Non-pigmented ciliary epithelial cell (primary cell): ENCODE data around the gene PLIN3.
"Not testable (repeated sequence)": the region's sequence is repeated elsewhere in the genome, so short reads cannot be mapped to it uniquely, and the experiment has no call there.

Experiments
- DNase-seq: peaks from one replicate; pipeline ENCODE4 v3.0.0-alpha.2; 2010; ENCODE audit warnings: low read depth

PLIN3 gene

DNA sequence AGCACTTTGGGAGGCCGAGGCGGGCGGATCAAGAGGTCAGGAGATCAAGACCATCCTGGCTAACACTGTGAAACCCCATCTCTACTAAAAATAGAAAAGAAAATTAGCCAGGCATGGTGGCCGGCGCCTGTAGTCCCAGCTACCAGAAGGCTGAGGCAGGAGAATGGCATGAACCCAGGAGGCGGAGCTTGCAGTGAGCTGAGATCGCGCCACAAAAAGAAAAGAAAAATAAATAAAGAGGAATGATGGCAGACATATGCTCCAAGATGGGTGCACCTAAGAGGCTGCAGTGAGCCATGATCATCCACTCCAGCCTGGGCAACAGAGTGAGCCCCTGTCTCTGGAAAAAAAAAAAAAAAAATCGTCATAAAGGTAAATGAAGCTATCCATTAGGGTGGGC lies 21.5 kb downstream of the PLIN3 start:
- peak; percentile 23 for DNase-seq

DNA sequence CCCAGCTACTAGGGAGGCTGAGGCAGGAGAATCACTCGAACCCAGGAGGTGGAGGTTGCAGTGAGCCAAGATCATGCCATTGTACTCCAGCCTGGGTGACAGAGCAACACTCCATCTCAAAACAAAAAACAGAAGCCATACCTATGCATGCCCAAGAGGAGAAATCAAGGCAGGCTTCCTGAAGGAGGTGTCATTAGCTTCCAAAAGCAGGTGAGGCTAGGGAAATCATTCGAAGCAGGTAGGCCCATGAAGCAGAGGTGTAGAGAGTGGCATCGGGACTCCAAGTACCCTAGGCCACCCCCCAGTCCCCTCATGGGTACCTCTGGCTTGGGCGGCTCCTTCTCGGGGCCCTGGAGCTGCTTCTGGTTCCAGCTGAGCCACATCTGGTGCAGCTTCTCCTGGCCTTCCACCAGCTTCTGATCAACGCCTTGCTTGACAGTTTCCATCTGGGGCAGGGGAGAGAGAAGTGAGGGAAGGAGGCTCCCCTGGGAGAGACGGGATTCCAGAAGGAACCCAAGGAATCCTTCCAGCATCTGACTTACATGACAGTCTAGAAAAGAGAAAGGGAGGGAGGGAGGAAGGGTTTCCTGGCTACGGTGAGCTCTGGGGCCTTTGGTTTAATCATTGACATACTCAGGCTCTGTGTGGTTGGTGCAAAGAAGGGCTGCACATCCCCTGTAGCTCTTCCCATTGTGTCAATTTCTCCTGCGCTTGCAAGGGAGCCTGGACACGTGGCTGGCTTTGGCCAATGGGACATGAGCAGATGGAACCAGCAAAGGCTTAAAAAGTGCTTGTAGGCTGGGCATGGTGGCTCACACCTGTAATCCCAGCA lies 22.9 kb downstream of the PLIN3 start:
- no peak for DNase-seq

DNA sequence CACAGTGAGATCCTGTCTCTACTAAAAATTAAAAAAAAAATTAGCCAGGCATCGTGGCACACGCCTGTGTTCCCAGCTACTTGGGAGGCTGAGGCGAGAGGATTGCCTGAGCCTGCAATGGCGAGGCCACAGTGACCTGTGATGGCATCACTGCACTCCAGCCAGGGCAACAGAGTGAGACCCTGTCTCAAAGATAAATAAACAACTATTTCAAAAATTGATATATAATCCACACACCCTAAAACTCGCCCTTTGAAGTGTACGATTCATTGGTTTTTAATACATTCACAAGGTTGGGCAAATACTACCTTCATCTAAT lies 23.9 kb downstream of the PLIN3 start:
- no peak for DNase-seq

DNA sequence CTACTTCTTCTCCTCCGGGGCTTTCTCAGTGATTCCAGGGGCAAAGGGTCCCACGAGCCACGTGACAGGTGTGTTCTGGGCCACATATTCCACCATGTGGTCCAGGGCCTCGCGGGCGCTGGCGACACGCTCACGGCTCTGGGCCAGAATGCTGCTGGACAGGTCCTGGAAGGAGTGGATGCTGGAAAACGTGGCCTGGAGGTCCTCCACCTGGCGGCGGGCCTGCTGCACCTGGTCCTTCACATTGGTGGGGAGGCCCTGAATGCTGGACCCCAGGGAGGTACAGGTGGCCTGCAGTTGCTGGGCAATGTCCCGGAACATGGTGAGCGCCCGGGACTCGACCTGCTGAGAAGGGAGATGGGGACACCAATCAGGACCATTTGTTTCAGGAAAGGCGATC lies 28.3 kb downstream of the PLIN3 start:
- DNase-seq: no peak

DNA sequence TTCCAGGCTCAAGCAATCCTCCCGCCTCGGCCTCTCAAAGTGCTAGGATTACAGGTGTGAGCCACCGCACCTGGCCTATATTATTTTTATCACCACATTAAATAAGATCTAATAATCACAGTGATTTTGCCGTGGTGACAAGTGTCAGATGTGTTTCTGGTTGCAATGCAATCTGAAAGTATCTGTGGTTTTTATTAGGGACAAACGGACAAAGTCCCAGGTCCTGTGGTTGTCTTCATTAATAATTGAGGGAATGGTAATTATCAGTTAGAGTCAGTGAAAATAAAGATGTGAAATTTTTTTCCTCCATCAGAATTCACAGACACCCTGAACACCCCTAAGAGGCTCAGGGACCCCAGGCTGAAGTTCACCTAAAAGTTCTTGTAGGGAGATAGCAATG lies 34.7 kb downstream of the PLIN3 start:
- no peak for DNase-seq

DNA sequence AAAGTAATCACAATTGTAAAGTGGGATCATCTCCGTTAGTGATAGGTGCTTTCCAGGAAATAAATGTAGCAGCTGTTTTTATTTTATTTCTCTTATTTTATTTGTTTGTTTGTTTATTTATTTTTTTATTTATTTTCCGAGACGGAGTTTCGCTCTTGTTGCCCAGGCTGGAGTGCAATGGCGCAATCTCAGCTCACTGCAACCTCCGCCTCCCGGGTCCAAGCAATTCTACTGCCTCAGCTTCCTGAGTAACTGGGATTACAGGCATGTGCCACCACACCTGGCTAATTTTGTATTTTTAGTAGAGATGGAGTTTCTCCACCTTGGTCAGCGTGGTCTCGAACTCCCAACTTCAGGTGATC lies 35.5 kb downstream of the PLIN3 start:
- DNase-seq: not testable (repeated sequence)

DNA sequence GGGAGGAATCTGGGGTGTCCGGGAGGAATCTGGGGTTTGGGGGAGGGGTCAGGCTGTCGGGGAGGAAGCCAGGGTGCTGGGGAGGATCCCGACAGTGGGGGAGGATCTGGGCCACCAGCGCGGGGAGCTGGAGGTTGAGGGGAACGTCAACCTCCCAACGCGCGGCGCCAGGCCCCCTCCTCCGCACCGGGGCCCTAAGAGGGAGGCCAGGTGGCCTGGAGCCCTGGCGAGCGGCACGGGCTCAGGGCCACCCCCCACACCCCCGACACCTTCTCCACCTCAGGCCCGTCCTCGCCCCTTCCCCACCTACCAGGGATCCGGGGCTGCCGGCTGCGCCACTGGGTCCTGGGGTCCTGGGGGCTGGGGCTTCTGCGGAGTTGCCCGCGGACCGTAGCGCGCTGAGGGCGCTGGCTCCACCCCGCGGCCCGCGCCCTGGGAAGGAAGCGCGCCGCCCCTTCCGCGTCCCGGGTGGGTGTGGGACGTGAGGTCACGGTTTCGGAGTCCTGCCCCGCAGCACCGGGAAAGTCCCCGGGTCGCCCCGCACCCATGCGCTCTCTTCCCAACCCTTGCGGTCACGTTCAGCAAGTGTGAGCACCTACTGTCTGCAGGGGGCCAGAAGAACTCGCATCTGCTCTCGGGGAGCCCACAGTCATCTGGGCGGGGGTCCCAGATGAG lies 36.0 kb downstream of the PLIN3 start, which contains the start of gene TICAM1:
Gene TICAM1, minus strand, starts transcription at position 409 of the 675 bp plus-strand sequence. CDS start 13,335 bp downstream, outside the sequence.
- no peak for DNase-seq

DNA sequence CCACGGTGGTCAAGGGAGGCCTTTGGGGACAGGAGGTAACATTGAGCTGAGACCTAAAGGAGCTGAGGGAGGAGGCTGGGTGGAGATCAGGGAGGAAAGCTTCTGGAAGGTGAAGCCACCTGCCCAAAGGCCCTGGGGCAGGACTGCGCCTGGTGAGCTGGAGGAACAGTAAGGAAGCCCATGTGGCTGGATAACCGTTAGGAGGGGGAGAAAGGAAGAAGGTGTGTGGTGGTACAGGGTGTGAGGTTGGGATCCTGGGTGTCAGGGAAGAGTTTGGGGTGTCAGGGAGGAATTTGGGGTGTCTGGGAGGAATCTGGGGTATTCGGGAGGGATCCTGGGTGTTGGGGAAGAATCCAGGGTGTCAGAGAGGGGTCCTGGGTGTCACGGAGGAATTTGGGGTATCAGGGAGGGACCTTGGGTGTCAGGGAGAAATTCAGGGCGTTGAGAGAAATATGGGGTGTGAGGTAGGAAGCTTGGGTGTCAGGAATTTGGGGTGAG lies 36.6 kb downstream of the PLIN3 start:
- DNase-seq: no peak

DNA sequence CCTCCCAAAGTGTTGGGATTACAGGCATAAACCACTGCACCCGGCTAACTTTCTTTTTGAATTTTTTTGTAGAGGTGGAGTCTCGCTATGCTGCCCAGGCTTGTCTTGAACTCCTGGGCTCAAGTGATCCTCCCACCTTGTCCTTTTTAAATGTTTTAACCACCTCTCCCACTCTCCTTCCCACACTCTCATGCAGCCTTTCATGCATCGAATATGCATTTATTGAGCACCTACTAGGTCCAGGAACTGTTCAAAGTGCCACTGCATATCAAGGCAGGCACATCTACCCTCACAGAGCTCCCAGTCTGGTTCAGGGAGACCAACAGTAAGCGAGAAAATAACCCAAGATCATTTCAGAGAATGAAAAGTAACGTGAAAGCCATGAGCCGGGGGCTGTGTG lies 37.1 kb downstream of the PLIN3 start:
- DNase-seq: no peak

DNA sequence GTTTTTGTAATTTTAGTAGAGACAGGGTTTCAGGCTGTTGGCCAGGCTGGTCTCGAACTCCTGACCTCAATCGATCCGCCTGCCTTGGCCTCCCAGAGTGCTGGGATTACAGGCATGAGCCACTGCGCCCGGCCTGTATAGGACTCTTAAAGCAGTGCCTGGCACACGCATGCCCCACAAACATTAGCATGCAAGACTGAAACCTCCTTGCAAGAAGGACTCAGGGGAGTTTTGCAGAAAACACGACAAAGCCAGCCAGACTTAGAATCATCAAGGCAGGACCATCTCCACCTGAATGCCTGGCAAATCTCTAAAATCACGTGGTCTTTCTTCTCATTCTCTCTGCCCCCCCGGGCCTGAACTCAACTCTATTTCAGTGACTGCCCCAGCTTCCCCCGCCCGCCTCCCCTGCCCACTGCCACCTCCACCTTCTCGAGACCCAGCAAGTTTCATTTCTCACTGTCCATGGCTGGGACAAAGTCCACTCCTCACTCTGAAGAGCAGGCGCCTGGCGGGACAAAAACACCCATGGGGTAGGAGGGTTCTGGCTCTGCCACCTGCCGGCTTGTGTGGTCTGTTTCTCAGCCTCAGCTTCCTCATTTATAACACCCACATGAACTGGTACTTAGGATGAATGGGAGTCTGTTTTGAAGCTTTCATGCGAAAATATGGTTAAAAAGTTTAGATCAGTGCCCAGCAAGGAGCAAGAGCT lies 38.3 kb downstream of the PLIN3 start:
- DNase-seq: no peak

DNA sequence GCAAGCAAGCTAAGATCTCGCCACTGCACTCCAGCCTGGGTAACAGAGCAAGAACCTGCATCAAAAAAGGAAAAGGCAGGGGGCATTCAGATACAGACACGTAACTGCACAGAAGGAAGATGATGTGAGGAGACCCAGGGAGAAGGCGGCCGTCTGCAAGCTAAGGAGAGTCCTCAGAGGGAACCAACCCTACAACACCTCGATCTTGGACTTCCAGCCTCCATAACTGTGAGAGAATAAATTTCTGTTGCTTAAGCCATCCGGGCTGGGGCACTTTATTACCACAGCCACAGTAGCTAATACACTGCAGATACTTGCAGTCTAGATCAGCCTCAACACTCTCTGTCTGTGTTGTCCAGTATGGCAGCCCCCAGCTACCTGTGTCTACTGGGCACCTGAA lies 43.9 kb downstream of the PLIN3 start:
- no peak for DNase-seq

DNA sequence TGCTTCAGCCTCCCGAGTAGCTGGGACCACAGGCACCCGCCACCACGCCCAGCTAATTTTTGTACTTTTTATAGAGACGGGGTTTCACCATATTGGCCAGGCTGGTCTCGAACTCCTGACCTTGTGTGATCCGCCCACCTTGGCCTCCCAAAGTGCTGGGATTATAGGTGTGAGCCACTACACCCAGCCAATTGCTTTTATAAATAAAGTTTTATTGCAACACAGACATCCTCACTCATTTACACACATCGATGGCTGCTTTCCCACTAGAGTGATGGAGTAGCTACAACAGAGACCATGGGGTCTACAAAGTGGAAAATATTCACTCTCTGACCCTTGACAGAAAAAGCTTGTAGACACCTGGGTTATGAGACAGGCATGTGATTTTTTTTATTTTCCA lies 45.1 kb downstream of the PLIN3 start:
- DNase-seq: not testable (repeated sequence)

DNA sequence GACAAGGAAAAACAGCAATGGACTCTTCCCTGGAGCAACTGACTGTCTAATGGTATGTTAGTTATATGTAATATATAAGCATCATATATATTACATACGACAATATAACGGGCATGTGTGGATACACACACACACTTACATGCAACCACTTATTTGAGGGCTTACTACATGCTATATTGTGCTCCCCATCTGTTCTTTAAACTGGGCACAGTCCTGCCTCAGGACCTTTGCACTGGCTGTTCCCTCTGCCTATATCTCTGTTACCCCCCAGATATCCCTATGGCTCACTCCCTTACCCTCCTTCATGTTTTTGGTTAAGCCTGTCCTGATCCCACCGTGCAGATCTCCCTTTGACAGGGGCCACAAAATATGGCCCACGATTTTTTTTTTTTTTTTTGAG lies 46.2 kb downstream of the PLIN3 start:
- DNase-seq: no peak

DNA sequence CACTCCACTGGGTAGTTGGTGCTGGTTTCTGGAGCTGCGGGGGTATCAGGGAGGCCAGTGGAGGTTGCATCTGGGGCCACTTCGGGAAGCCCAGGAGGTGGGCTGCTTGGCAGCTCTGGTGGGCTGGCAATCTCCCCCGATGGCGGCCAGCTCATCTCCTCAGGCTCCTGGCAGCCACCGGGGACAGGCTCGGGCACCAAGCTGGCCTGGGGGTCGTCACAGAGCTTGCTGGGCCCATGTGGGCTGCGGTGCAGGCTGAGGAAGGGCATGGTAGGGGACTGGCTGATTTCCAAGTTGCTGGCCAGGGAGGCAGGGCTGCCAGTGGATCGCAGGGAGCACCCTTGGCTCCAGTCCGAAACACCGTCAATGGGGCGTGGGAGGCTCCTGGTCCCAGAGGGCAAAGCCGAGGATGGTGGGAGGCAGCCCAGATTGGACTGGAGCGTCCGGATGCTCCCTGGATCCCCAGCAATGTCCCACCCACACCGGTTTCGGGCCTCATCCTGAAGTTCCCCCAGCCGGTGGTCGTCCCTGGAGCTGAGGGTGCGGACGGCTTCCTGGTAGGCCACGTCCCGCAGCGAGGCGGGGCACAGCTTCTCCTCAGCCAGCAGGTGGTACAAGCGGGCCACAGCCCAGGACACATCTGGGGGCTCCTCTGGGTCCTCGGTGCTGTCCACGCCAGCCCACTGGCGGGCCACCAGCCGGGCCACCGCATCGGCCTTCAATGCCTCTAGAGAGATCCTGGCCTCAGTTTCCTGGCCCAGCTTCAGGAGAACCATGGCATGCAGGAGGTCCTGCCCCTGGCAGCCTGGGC lies 49.8 kb downstream of the PLIN3 start:
- DNase-seq: no peak

DNA sequence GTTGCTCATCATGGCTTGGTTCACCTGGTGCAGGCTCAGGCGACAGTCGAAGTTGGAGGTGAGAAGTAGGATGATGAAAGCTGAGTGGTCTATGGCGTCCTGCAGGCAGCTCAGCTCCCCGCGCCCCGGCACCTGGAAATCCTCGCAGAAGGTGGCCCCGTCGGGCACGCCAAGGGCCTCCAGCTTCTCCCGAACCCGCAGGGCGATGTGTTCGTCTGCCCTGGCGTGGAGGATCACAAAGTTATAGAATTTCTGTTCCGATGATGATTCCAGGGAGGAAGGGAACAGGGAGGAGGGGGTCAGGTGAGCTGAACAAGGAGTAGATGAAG lies 50.6 kb downstream of the PLIN3 start:
- no peak for DNase-seq

DNA sequence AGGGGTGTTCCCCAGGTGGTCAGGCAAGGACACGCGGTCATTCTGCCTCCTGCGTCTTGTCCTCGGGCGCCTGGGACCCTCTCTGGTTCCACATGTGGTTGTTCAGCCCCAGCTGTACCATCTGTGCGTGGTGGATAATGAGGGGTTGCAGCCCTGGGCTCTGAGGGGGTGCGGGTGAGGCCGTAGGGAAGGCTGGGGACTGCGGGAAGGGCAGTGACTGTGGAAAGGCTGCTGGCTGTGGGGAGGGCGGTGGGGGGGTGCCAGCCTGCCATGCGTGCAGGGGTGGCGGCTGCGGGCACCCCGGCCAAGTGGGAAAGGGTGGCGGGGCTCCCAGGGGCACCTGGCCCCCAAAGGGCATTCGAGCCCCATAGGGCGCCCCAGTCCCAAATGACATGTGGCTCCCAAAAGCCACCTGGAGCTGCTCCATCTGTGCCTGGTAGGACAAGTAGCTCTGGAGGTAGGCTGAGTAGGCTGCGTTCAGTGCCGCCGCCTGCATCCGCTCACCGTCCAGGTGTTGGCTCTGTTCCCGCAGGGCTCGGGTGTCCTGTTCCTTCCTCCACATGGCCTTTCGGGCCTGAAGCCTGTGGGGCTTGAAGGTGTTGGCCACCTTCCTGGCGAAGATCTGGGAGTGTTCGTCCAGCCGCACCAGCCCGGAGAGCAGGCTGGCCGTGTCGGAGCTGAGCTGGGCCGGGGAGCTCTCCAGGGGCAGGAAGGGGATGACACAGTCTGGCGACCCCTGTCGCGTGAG lies 51.1 kb downstream of the PLIN3 start:
- DNase-seq: no peak

DNA sequence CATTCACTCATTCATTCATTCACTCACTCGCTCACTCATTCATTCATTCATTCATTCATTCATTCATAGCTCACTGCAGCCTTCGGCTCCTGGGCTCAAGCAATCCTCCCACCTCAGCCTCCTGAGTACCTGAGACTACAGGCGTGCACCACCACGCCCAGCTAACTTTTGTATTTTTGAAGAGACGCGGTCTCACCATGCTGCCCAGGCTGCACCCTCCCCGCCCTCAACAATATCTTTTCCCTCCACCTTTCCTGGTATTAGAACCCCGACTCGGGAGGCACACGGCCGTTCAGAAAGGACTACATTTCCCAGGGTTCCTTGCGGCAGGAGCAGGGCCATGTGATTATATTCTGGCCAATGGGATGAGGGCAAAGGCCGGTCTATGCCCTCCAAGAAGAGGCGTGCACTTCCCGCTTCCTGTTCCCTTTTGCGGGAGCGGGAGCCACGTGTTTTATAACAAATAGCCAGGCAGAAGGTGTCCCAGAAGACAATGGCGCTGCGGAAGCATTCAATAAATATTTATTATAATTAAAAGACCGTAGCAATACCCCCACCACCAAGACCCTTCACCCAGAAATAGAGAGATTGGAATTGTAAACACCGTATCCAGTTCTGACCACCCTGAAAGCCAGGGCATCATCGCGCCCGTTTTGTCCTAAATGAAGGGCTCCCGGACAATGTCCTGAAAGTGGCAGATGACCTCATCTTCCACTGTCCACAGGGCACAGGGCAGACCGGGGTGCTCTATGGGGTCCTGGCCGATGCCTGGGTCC lies 51.9 kb downstream of the PLIN3 start:
- DNase-seq: peak; percentile 77

DNA sequence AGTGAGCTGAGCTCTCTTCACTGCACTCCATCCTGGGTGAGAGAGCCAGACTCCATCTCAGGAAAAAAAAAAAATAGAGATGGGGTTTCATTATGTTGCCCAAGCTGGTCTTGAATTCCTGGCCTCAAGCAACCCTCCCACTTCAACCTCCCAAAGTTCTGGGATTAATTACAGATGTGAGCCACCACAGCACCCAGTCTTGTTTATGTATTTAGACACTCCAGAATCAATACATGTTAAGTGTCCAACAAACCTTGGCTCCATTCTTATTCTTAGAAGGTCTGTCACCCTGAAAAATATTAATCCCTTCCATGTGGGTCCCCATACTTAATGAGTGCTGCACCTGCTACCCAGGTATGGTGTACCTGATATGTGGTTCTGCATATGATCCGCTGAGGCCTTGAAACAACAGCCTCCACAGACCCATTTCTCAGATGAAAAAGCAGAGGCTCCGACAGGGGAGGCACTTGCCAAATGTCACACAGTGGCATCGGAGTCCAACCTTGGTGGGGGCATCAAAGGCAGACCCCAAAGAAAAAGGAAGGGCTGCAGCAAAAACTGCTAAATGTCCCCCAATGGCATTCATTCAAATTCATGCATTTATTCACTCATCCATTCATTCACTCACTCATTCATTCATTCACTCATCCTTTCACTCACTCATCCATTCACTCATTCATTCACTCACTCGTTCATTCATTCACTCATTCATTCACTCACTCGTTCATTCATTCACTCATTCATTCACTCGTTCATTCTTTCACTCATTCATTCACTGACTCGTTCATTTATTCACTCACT lies 52.6 kb downstream of the PLIN3 start:
- DNase-seq: no peak

DNA sequence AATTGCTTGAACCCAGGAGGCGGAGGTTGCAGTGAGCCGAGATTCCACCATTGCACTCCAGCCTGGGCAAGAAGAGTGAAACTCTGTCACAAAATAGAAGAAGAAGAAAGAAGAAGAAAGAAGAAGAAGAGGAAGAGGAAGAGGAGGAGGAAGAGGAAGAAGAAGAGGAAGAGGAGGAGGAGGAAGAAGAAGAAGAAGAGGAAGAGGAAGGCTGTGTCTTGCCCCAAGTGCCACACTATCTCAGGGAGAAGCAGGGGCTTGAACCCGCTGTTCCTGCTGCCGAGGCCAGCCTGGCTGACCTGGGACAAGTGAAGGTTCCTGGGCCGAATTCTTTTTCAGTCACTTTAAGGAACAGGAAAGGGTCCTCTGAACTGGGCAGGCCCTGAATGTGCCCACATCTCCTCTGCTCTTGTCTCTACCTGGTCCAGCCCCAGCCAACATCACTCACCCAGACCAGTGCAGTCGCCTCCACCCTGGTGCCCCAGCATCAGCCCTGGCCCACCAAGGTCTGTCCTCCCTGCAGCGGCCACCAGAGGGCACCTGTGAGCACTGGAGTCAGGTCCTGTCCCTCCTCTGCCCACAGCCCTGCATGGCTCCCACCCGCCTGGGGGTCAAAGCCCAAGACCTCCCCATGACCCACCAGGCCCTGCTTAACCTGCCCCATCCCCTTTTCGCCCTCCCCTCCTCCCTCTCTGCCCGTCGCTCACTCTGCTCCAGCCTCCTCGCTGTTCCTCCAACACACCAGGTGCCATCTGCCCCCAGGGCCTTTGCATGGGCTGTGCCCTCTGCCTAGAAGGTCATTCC lies 55.9 kb downstream of the PLIN3 start:
- DNase-seq: no peak
